Endothelial cell (in vitro differentiated cells): ENCODE results near the gene UGT1A8. TPM values are rescaled to one million over a fixed set of nuclear protein-coding genes. Genes with fewer than 3 reads are reported as not detected.

Source experiments
- DNase-seq: peaks from one replicate; pipeline ENCODE4 v3.0.0; 2021; ENCODE audit warnings: low spot score
- H3K27ac Mint-ChIP-seq: one replicate; pipeline ENCODE4 v1.8.0; 2021; ENCODE audit warnings: mixed read lengths, inconsistent platforms; ENCODE audit not compliant: unreplicated experiment
- H3K27me3 Mint-ChIP-seq: one replicate; pipeline ENCODE4 v1.8.0; 2021; ENCODE audit warnings: mild to moderate bottlenecking, moderate library complexity, mixed read lengths, inconsistent platforms; ENCODE audit not compliant: unreplicated experiment
- H3K36me3 Mint-ChIP-seq: one replicate; pipeline ENCODE4 v1.8.0; 2021; ENCODE audit warnings: mild to moderate bottlenecking, low read depth, mixed read lengths, inconsistent platforms; ENCODE audit not compliant: unreplicated experiment
- H3K4me1 Mint-ChIP-seq: one replicate; pipeline ENCODE4 v1.8.0; 2021; ENCODE audit warnings: mild to moderate bottlenecking, mixed read lengths, inconsistent platforms; ENCODE audit not compliant: unreplicated experiment
- H3K4me3 Mint-ChIP-seq: one replicate; pipeline ENCODE4 v1.8.0; 2021; ENCODE audit warnings: mild to moderate bottlenecking, mixed read lengths, inconsistent platforms; ENCODE audit not compliant: unreplicated experiment
- H3K9me3 Mint-ChIP-seq: one replicate; pipeline ENCODE4 v1.8.0; 2021; ENCODE audit warnings: mixed read lengths, inconsistent platforms; ENCODE audit not compliant: unreplicated experiment
- total RNA-seq: library from RNA; stranded (reverse); fragmentation: NEBNext Ultra II Directional; extraction: Animal tissue kit (Norgen Biotek cat#: 25700); gene quantifications from one replicate; pipeline ENCODE4 v1.2.1, GENCODE V29; 2021; ENCODE audit not compliant: unreplicated experiment
- TF ChIP-seq, protein P1 (sequence below): fragments of 200-600 bp; sonication (generic); IDR thresholded peaks from one replicate; pipeline ENCODE4 v1.5.0; 2021; ENCODE audit warnings: antibody characterized with exemption; ENCODE audit not compliant: unreplicated experiment

Gene UGT1A8
- total RNA-seq, 1 donor from 2014 or later: not detected

GRCh38 chr2:233793465-233794127, 176.2 kb downstream of the UGT1A8 start:
- Mint-ChIP-seq H3K4me3 (no peak overlapping the region), H3K27ac (no peak overlapping the region), H3K9me3 (no peaks in the 10 kb centered on the region), H3K4me1 (no peaks in the 10 kb centered on the region), H3K36me3 (peaks cover 17% of the 10 kb centered on the region), H3K27me3 (peaks cover 12% of the 10 kb centered on the region)
- DNase-seq: no peak
- TF ChIP-seq, protein P1, sequence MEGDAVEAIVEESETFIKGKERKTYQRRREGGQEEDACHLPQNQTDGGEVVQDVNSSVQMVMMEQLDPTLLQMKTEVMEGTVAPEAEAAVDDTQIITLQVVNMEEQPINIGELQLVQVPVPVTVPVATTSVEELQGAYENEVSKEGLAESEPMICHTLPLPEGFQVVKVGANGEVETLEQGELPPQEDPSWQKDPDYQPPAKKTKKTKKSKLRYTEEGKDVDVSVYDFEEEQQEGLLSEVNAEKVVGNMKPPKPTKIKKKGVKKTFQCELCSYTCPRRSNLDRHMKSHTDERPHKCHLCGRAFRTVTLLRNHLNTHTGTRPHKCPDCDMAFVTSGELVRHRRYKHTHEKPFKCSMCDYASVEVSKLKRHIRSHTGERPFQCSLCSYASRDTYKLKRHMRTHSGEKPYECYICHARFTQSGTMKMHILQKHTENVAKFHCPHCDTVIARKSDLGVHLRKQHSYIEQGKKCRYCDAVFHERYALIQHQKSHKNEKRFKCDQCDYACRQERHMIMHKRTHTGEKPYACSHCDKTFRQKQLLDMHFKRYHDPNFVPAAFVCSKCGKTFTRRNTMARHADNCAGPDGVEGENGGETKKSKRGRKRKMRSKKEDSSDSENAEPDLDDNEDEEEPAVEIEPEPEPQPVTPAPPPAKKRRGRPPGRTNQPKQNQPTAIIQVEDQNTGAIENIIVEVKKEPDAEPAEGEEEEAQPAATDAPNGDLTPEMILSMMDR: no peak

DNA sequence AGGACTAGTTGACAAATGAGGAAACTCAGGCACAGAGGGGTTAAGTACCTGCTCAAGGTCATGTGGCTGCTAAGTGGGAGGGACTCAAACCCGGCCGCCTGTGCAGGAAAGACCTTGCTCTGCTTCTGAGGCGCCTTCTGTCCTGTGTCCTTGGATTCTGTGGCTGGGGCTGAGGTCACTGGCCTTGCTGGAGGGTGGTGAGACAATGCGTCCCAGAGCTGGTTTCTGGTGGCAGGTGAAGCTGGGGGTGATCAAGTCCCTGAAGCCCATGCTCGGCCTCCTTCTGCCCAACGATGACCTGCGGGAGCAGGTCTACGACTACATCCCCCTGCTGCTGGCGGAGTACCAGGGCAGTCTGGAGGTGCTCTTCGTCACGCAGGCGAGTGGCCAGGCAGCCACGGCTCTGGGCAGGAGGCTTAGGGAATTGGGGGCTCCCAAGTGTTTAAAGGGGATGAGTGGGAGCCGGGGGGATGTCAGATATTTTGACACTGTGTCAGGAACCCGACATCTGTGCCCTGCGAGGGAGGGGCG, 176.8 kb downstream of the UGT1A8 start:
- no peak for DNase-seq
- Mint-ChIP-seq H3K27ac (no peak overlapping the region), H3K4me1 (no peaks in the 10 kb centered on the region)

DNA sequence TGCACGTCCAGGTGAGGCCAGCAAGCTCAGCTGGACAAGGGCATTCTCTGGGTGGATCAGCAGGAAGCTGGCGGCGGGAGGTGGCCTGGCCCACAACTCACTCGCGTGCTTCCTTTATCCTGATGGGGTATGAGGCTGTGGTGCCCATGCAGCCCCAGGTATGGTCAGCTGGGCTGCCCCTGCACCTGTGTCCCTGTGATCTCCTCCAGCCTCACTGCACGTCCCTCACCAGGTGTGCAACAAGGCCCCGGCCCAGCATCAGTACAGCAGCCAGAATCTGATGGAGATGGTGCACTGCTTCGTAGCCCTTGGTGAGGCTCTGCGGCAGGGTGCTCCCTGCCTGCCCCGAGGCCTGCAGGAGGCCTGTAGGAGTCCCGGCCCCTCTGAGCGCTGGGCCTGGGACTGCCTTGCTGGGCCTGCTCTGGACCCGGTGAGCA, 178.3 kb downstream of the UGT1A8 start:
- DNase-seq: no peak
- H3K9me3 Mint-ChIP-seq: no peaks in the 10 kb centered on the region
- no peak overlapping the region for H3K4me3 Mint-ChIP-seq
- H3K27ac Mint-ChIP-seq: no peak overlapping the region
- no peaks in the 10 kb centered on the region for H3K4me1 Mint-ChIP-seq
- TF ChIP-seq, protein P1: no peak
- peaks cover 7% of the 10 kb centered on the region for H3K36me3 Mint-ChIP-seq
- H3K27me3 Mint-ChIP-seq: peaks cover 17% of the 10 kb centered on the region

More for the DNA sequence above, 176.8 kb downstream of the UGT1A8 start:
- H3K4me3 Mint-ChIP-seq: no peak overlapping the region
- peaks cover 14% of the 10 kb centered on the region for H3K36me3 Mint-ChIP-seq
- H3K9me3 Mint-ChIP-seq: no peaks in the 10 kb centered on the region
- TF ChIP-seq, protein P1: no peak
- peaks cover 14% of the 10 kb centered on the region for H3K27me3 Mint-ChIP-seq

DNA sequence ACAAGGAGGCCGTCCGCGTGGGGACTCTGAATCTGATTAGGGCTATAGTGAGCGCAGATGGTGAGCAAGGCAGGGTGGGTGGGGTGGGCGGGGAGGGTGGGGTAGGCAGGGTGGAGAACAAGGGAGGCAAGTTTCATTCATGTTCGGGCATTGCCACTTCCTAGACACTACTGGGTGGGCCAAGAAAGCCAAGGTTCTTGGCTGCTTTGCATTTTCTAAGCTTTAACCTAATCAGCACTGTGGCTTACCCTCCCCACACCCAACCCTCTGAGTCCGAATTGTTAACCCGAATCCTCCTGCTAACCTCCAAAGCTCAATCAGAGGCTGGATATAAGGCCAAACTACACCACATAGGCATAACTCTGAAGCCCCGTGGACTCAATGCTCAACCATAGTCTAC, 178.8 kb downstream of the UGT1A8 start:
- no peak overlapping the region for H3K27ac Mint-ChIP-seq
- DNase-seq: no peak
- peaks cover 5% of the 10 kb centered on the region for H3K36me3 Mint-ChIP-seq
- TF ChIP-seq, protein P1: no peak
- no peaks in the 10 kb centered on the region for H3K4me1 Mint-ChIP-seq
- H3K4me3 Mint-ChIP-seq: no peak overlapping the region
- H3K27me3 Mint-ChIP-seq: peaks cover 16% of the 10 kb centered on the region
- H3K9me3 Mint-ChIP-seq: no peaks in the 10 kb centered on the region
